Lower lobe of right lung (tissue), 2 donors: Measurements from ENCODE around the gene NBDY. TPM values are rescaled to one million over a fixed set of nuclear protein-coding genes. Genes with fewer than 3 reads are reported as not detected.

Source experiments
- ATAC-seq, 2 donors: fragments of 200-7000 bp; cut with Tn5 transposase; one replicate each; pipeline ENCODE4 v1.9.1; 2020 to 2022; ENCODE audit warnings: mild to moderate bottlenecking in 2 of 2, moderate library complexity in 2 of 2
- DNase-seq: peaks from one replicate; pipeline ENCODE4 v3.0.0-alpha.2; 2020
- H3K27ac ChIP-seq: fragments of 200-600 bp; one replicate; pipeline ENCODE4 v1.8.0; 2022
- H3K27me3 ChIP-seq: fragments of 200-600 bp; one replicate; pipeline ENCODE4 v1.8.0; 2022; ENCODE audit warnings: low read depth
- H3K36me3 ChIP-seq: fragments of 200-600 bp; one replicate; pipeline ENCODE4 v1.8.0; 2022; ENCODE audit warnings: mild to moderate bottlenecking
- H3K4me1 ChIP-seq: fragments of 200-600 bp; one replicate; pipeline ENCODE4 v1.8.0; 2022
- H3K4me3 ChIP-seq: fragments of 200-600 bp; one replicate; pipeline ENCODE4 v1.8.0; 2022; ENCODE audit warnings: mild to moderate bottlenecking
- H3K9me3 ChIP-seq: fragments of 200-600 bp; one replicate; pipeline ENCODE4 v1.8.0; 2022
- intact Hi-C: fragments of 100-400 bp; cut with DNase I; formaldehyde crosslinking; loops from one replicate; pipeline ENCODE4 v1.11.0; 2022
- total RNA-seq: library from RNA; stranded (reverse); fragmentation: NEBNext Ultra II Directional; extraction: Animal tissue kit (Norgen Biotek cat#: 25700); gene quantifications from one replicate; pipeline ENCODE4 v1.2.1, GENCODE V29; 2021
- TF ChIP-seq, protein P1 (sequence below): fragments of 200-600 bp; IDR thresholded peaks from one replicate; pipeline ENCODE4 v1.8.0; 2022; ENCODE audit warnings: antibody characterized with exemption, mild to moderate bottlenecking
- donor health status: DM: no; HTN: yes; CAD: no; lungs with severe emphysema.

Gene NBDY
- total RNA-seq, 1 donor from 2014 or later = 37.5 TPM

DNA sequence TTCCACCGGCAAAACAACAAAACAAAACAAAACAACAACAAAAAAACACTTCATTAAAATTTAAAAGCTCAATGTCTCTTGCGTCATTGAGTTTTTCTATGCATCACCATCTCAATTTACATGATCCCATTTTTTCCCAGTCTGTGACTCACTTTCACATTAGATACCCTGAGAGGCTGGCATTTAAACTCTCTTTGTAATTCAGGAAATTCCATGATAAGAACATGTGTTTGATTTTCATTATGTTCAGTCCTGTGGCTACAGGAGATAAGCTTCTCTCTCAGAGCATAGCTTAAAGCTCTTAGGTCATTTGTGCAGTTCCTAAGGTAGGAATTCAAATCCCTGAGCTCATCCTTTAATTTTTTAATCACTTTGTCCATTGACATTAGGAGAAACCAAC is 104.6 kb downstream of the NBDY start:
- intact Hi-C loops = no loop called here
- no peaks in the 10 kb centered on the region for H3K27me3 ChIP-seq
- no peak for DNase-seq
- TF ChIP-seq, protein P1, sequence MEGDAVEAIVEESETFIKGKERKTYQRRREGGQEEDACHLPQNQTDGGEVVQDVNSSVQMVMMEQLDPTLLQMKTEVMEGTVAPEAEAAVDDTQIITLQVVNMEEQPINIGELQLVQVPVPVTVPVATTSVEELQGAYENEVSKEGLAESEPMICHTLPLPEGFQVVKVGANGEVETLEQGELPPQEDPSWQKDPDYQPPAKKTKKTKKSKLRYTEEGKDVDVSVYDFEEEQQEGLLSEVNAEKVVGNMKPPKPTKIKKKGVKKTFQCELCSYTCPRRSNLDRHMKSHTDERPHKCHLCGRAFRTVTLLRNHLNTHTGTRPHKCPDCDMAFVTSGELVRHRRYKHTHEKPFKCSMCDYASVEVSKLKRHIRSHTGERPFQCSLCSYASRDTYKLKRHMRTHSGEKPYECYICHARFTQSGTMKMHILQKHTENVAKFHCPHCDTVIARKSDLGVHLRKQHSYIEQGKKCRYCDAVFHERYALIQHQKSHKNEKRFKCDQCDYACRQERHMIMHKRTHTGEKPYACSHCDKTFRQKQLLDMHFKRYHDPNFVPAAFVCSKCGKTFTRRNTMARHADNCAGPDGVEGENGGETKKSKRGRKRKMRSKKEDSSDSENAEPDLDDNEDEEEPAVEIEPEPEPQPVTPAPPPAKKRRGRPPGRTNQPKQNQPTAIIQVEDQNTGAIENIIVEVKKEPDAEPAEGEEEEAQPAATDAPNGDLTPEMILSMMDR = no peak
- H3K27ac ChIP-seq = no peak overlapping the region
- no peak for ATAC-seq
- no peaks in the 10 kb centered on the region for H3K36me3 ChIP-seq
- no peak overlapping the region for H3K4me3 ChIP-seq
- no peaks in the 10 kb centered on the region for H3K9me3 ChIP-seq
- no peaks in the 10 kb centered on the region for H3K4me1 ChIP-seq

- Histone ChIP-seq H3K4me3 (no peak overlapping the region), H3K27me3 (no peaks in the 10 kb centered on the region), H3K9me3 (no peaks in the 10 kb centered on the region), H3K27ac (no peak overlapping the region), H3K4me1 (no peaks in the 10 kb centered on the region), H3K36me3 (no peaks in the 10 kb centered on the region)
- TF ChIP-seq, protein P1 = no peak
- ATAC-seq (no peak), DNase-seq (no peak)
- intact Hi-C loops = no loop called here
These were observed 124.4 kb downstream of the NBDY start for GRCh38 chrX:56853436-56853835.

GRCh38 chrX:56857042-56857441 is 128.0 kb downstream of the NBDY start:
- no peak overlapping the region for H3K4me3 ChIP-seq
- no peaks in the 10 kb centered on the region for H3K4me1 ChIP-seq
- no peak overlapping the region for H3K27ac ChIP-seq
- intact Hi-C loops = no loop called here
- no peaks in the 10 kb centered on the region for H3K36me3 ChIP-seq
- DNase-seq (no peak), ATAC-seq (no peak)
- TF ChIP-seq, protein P1 = no peak
- H3K27me3 ChIP-seq = no peaks in the 10 kb centered on the region
- no peaks in the 10 kb centered on the region for H3K9me3 ChIP-seq

GRCh38 chrX:56860888-56861287 is 131.8 kb downstream of the NBDY start:
- ATAC-seq (no peak), DNase-seq (no peak)
- Histone ChIP-seq H3K4me3 (no peak overlapping the region), H3K27ac (no peak overlapping the region), H3K9me3 (no peaks in the 10 kb centered on the region), H3K27me3 (no peaks in the 10 kb centered on the region), H3K36me3 (no peaks in the 10 kb centered on the region), H3K4me1 (no peaks in the 10 kb centered on the region)
- TF ChIP-seq, protein P1 = no peak
- intact Hi-C loops = no loop called here

Other genes starting within 250 kb of the NBDY start
- 32.1 TPM for gene UBQLN2, start 165.6 kb upstream of the NBDY start, total RNA-seq